ENCODE results near the gene TRIM60.

- TF ChIP-seq, protein P1, sequence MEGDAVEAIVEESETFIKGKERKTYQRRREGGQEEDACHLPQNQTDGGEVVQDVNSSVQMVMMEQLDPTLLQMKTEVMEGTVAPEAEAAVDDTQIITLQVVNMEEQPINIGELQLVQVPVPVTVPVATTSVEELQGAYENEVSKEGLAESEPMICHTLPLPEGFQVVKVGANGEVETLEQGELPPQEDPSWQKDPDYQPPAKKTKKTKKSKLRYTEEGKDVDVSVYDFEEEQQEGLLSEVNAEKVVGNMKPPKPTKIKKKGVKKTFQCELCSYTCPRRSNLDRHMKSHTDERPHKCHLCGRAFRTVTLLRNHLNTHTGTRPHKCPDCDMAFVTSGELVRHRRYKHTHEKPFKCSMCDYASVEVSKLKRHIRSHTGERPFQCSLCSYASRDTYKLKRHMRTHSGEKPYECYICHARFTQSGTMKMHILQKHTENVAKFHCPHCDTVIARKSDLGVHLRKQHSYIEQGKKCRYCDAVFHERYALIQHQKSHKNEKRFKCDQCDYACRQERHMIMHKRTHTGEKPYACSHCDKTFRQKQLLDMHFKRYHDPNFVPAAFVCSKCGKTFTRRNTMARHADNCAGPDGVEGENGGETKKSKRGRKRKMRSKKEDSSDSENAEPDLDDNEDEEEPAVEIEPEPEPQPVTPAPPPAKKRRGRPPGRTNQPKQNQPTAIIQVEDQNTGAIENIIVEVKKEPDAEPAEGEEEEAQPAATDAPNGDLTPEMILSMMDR (IDR thresholded peaks at IDR 0.05): no peak
- TF ChIP-seq POLR2AphosphoS5 (IDR thresholded peaks at IDR 0.05): no peak
- TF ChIP-seq POLR2A (IDR thresholded peaks at IDR 0.05): no peak
- no peak for TF ChIP-seq EP300 (IDR thresholded peaks at IDR 0.05)
Measured at GRCh38 chr4:165048170-165048569, 16.4 kb downstream of the TRIM60 start.

Data from sigmoid colon (tissue), 4 donors.